K562 (cell line): ENCODE results near the gene UHRF1. TPM values are rescaled to one million over a fixed set of nuclear protein-coding genes. Genes with fewer than 3 reads are reported as not detected.

Experiments used
- ATAC-seq: fragments of 200-7000 bp; cut with Tn5 transposase; 3 replicates; pipeline ENCODE4 v1.9.1; 2020; ENCODE audit warnings: moderate library complexity
- BruUV-seq: library from RNA; stranded (reverse); fragments of 400-500 nt; replicated peaks from 2 replicates; lab custom pipeline; 2021; lab: Mats Ljungman, UMichigan
- CTCF ChIA-PET: fragments of 300-600 bp; formaldehyde crosslinking; extraction: SDS; loops from one replicate; lab custom pipeline; 2021; ENCODE audit warnings: low intra/inter-chr PET ratio; lab: Yijun Ruan, JAX
- POLR2A ChIA-PET: fragments of 300-600, 350-650 bp; sonication (Branson Sonifier 250); formaldehyde crosslinking; extraction: SDS; loops from one replicate; lab custom pipeline; 2021; ENCODE audit warnings: antibody characterized with exemption, inconsistent platforms; lab: Yijun Ruan, JAX
- DNase-seq, 4 experiments: peaks; one replicate each; pipeline versions ENCODE4 v3.0.0 to v3.0.0-alpha.2; 2011 to 2018; ENCODE audit warnings: low spot score in 3 of 4, mixed read lengths in 3 of 4; ENCODE audit errors: extremely low read depth in 1 of 4
- FAIRE-seq: peaks from 2 replicates; lab custom pipeline; 2011; peaks lifted over from hg19 to GRCh38; lab: Jason Lieb, UNC
- H2AFZ ChIP-seq: 2 replicates; pipeline ENCODE4 v1.6.0; 2011; ENCODE audit warnings: low read depth, low read length, control low read depth, inconsistent platforms
- H3K27ac ChIP-seq: fragments of 200-600 bp; 3 replicates; pipeline ENCODE4 v1.8.0; 2011; ENCODE audit warnings: low read depth, mild to moderate bottlenecking, control low read depth, inconsistent platforms, low read length, moderate library complexity, mixed read lengths; ENCODE audit errors: extremely low read depth
- H3K27me3 ChIP-seq, 2 experiments: fragments of 300-600 bp in 1 of 2; 2 replicates in 1 of 2; 3 replicates in 1 of 2; pipeline versions ENCODE4 v1.6.0 to v1.8.0; 2011; ENCODE audit warnings: inconsistent platforms in 2 of 2, low read length in 2 of 2, mild to moderate bottlenecking in 1 of 2, mixed read lengths in 1 of 2, moderate library complexity in 1 of 2; ENCODE audit not compliant: control insufficient read depth in 2 of 2, insufficient read depth in 2 of 2
- H3K36me3 ChIP-seq: fragments of 300-600 bp; 3 replicates; pipeline ENCODE4 v1.8.0; 2011; ENCODE audit warnings: mild to moderate bottlenecking, low read length, inconsistent platforms; ENCODE audit not compliant: control insufficient read depth, insufficient read depth
- H3K4me1 ChIP-seq, 2 experiments: fragments of 200-600 bp in 1 of 2; replicated peaks in 1 of 2; 2 replicates in 1 of 2; 3 replicates in 1 of 2; pipeline versions ENCODE4 v1.5.1 to v1.8.0; 2011; ENCODE audit warnings: inconsistent platforms in 2 of 2, low read length in 2 of 2, mild to moderate bottlenecking in 1 of 2, mixed read lengths in 1 of 2, moderate library complexity in 1 of 2; ENCODE audit not compliant: control insufficient read depth in 2 of 2, insufficient read depth in 2 of 2
- H3K4me2 ChIP-seq: 2 replicates; pipeline ENCODE4 v1.6.1; 2011; ENCODE audit warnings: low read length, control low read depth, inconsistent platforms, mixed read lengths; ENCODE audit not compliant: insufficient read depth
- H3K4me3 ChIP-seq: fragments of 200-600 bp; sonication (generic), shearing (Covaris generic); 2 replicates; pipeline ENCODE4 v1.5.1; 2016; ENCODE audit warnings: control low read depth, inconsistent platforms
- H3K79me2 ChIP-seq: fragments of 200-600 bp; 3 replicates; pipeline ENCODE4 v1.8.0; 2011; ENCODE audit warnings: low read length, inconsistent platforms; ENCODE audit not compliant: control insufficient read depth, insufficient read depth
- H3K9ac ChIP-seq, 2 experiments: 2 replicates each; pipeline versions ENCODE4 v1.6.0 to v1.6.1; 2011; ENCODE audit warnings: low read depth in 2 of 2, low read length in 2 of 2, control low read depth in 1 of 2, inconsistent platforms in 1 of 2, mild to moderate bottlenecking in 1 of 2, mixed read lengths in 1 of 2; ENCODE audit not compliant: insufficient read depth in 1 of 2
- H3K9me1 ChIP-seq: one replicate; pipeline ENCODE4 v1.6.0; 2011; ENCODE audit warnings: inconsistent platforms, mild to moderate bottlenecking, low read length, moderate library complexity; ENCODE audit not compliant: control insufficient read depth, insufficient read depth
- H3K9me3 ChIP-seq: replicated peaks from 2 replicates; pipeline ENCODE4 v1.5.1; 2011; ENCODE audit warnings: low read depth, low read length, inconsistent platforms; ENCODE audit not compliant: control insufficient read depth, insufficient read depth
- H4K20me1 ChIP-seq: replicated peaks from 2 replicates; pipeline ENCODE4 v1.6.1; 2011; ENCODE audit warnings: low read length, inconsistent platforms, mixed read lengths; ENCODE audit not compliant: control insufficient read depth, insufficient read depth
- CBFA2T2 ChIP-seq: fragments of 450-650 bp; conservative IDR thresholded peaks from 2 replicates; pipeline ENCODE4 v1.6.1; 2017; ENCODE audit warnings: mild to moderate bottlenecking
- CC2D1A ChIP-seq: fragments of 450-650 bp; IDR thresholded peaks from 2 replicates; pipeline ENCODE4 v1.6.1; 2017; ENCODE audit warnings: mild to moderate bottlenecking
- DEAF1 ChIP-seq: fragments of 450-650 bp; formaldehyde crosslinking; IDR thresholded peaks from 2 replicates; pipeline ENCODE4 v1.4.0; 2020; ENCODE audit warnings: mild to moderate bottlenecking, moderate library complexity
- DIDO1 ChIP-seq: fragments of 450-650 bp; IDR thresholded peaks from 2 replicates; pipeline ENCODE4 v1.6.1; 2016; ENCODE audit warnings: low read depth, missing biosample characterization, missing genetic modification characterization
- ETV6 ChIP-seq, 3 experiments: fragments of 150-350 bp in 1 of 3; sonication (generic) in 1 of 3; formaldehyde crosslinking in 1 of 3; IDR thresholded peaks; 2 replicates each; pipeline versions ENCODE4 v1.6.1 to v1.8.0; 2014 to 2022; ENCODE audit warnings: borderline replicate concordance in 2 of 3, low read depth in 2 of 3, antibody characterized with exemption in 1 of 3, low read length in 1 of 3, mild to moderate bottlenecking in 1 of 3, missing genetic modification reagents in 1 of 3
- KAT7 ChIP-seq: sonication (generic); formaldehyde crosslinking; IDR thresholded peaks from 2 replicates; pipeline ENCODE4 v1.8.0; 2022; ENCODE audit warnings: missing genetic modification reagents, mild to moderate bottlenecking, borderline replicate concordance
- KLF13 ChIP-seq: fragments of 450-650 bp; IDR thresholded peaks from 2 replicates; pipeline ENCODE4 v1.6.1; 2016; ENCODE audit warnings: missing genetic modification characterization, low read depth, mild to moderate bottlenecking, missing compliant biosample characterization, moderate library complexity, borderline replicate concordance
- MITF ChIP-seq: IDR thresholded peaks from 2 replicates; pipeline ENCODE4 v1.6.1; 2014; ENCODE audit warnings: antibody characterized with exemption
- NEUROD1 ChIP-seq: fragments of 150-350 bp; IDR thresholded peaks from 2 replicates; pipeline ENCODE4 v1.6.1; 2014; ENCODE audit warnings: borderline replicate concordance, low read length, low read depth; ENCODE audit not compliant: partially characterized antibody
- PPARD ChIP-seq: fragments of 250-450 bp; sonication (Bioruptor Pico); IDR thresholded peaks from 2 replicates; pipeline ENCODE4 v1.8.0; 2022; ENCODE audit warnings: inconsistent platforms, mild to moderate bottlenecking, moderate library complexity
- SMC3 ChIP-seq: conservative IDR thresholded peaks from 2 replicates; pipeline ENCODE4 v1.6.1; 2011; ENCODE audit warnings: low read depth, low read length, improper control_type of control experiment; ENCODE audit not compliant: insufficient read depth
- TCF7L2 ChIP-seq: fragments of 150-350 bp; IDR thresholded peaks from 2 replicates; pipeline ENCODE4 v1.6.1; 2016; ENCODE audit warnings: low read depth, mild to moderate bottlenecking, low read length, moderate library complexity
- VEZF1 ChIP-seq: fragments of 200-800 bp; sonication (Bioruptor generic); IDR thresholded peaks from 2 replicates; pipeline ENCODE4 v1.6.1; 2017; ENCODE audit warnings: missing genetic modification characterization, missing compliant biosample characterization
- ZBTB7A ChIP-seq: IDR thresholded peaks from 2 replicates; pipeline ENCODE4 v1.6.1; 2011; ENCODE audit warnings: low read depth, mild to moderate bottlenecking, low read length, moderate library complexity, borderline replicate concordance; ENCODE audit not compliant: control insufficient read depth
- ZNF165 ChIP-seq: fragments of 250-450 bp; sonication (Bioruptor Pico); IDR thresholded peaks from 2 replicates; pipeline ENCODE4 v1.4.0; 2020; ENCODE audit warnings: borderline replicate concordance
- WGBS: fragments of 100-300 bp; shearing (Covaris generic); methylation state at CpG from one replicate; pipeline ENCODE4 v1.1.6; 2016; ENCODE audit warnings: low coverage, mixed read lengths; ENCODE audit not compliant: insufficient coverage; ENCODE audit errors: missing lambda C conversion rate; 5-methylcytosine and 5-hydroxymethylcytosine counted together
- in situ Hi-C: fragments of 300-500 bp; cut with MboI; formaldehyde crosslinking; loops from 4 replicates; pipeline ENCODE4 v1.15.0; 2018; ENCODE audit warnings: inconsistent platforms, mixed read lengths
- intact Hi-C: fragments of 100-400 bp; cut with micrococcal nuclease; formaldehyde crosslinking; loops from 2 replicates; pipeline ENCODE4 v1.14.2; 2022
- polyA plus RNA-seq, 8 experiments: library from polyadenylated mRNA; depleted of rRNA in 4 of 8; stranded (reverse) in 5 of 8; unstranded in 3 of 8; fragments of >200 nt; fragmentation: Nextera tagmentation in 2 of 8; fragmentation: Illumina TruSeq in 1 of 8; extraction: Ambion mirVana in 2 of 8; extraction: Trizol in 1 of 8; gene quantifications; 2 replicates each; pipeline versions ENCODE4 v1.2.1 to v1.2.3, GENCODE V29; 2011 to 2014; ENCODE audit warnings: inconsistent platforms in 1 of 8, missing spikeins in 1 of 8
- total RNA-seq, 7 experiments: library from RNA; depleted of rRNA in 6 of 7; stranded (reverse); fragments of >200 nt in 6 of 7; fragmentation: Illumina TruSeq in 2 of 7; extraction: Trizol in 2 of 7; gene quantifications; 2 replicates each; pipeline versions ENCODE4 v1.2.1 to v1.2.3, GENCODE V29; 2011 to 2021; ENCODE audit warnings: low replicate concordance in 1 of 7

UHRF1 gene
- total and polyA plus RNA-seq, 9 of the 15 experiments (the other 6 are each of a cell fraction or from before 2014, with no cell fraction given), result 6.0 to 101 (median 30.9) TPM

GRCh38 chr19:4911786-4912672 lies 2.7 kb downstream of the UHRF1 start:
- FAIRE-seq (peak; percentile 84), ATAC-seq (peak; percentile 22), DNase-seq (peak; percentile 53 to 71 (median 60))
- Histone ChIP-seq H3K4me1 (peaks cover 33 to 57% of the 10 kb centered on the region in 2 experiments), H3K9me3 (no peaks in the 10 kb centered on the region), H3K4me2 (peak overlapping the region; percentile 90), H3K9me1 (peaks cover 3% of the 10 kb centered on the region), H3K36me3 (peaks cover 62% of the 10 kb centered on the region), H3K27ac (peak overlapping the region; percentile 87), H3K9ac (peak overlapping the region; percentile 75 to 93), H4K20me1 (peaks cover 12% of the 10 kb centered on the region; the same call in 1 of the 2 replicates), H3K79me2 (peaks cover 71% of the 10 kb centered on the region), H3K4me3 (peak overlapping the region; percentile 93), H2AFZ (peak overlapping the region; percentile 76; the same call in 1 of the 2 replicates), H3K27me3 (no peaks in the 10 kb centered on the region)
- WGBS, result 42% methylated on average over 27 of the region's 29 CpGs
- ChIA-PET POLR2A (interaction anchor here (0.5 to 1.3 kb wide), 9 partner anchors 9 to 1560 kb away, joined by 3 to 5 read pairs (median 4); no protein-coding TSS in a partner anchor), CTCF (interaction anchor here (0.5 to 2.1 kb wide), 5 partner anchors 99 to 120 kb away, joined by 3 to 37 read pairs (median 3); no protein-coding TSS in a partner anchor)
- in situ Hi-C loops (loop anchor here (5.0 kb wide), 1 partner anchor 105 kb away; no protein-coding TSS in a partner anchor), intact Hi-C loops (loop anchor here (1.0 kb wide), 2 partner anchors 40 to 103 kb away; no protein-coding TSS in a partner anchor)
- BruUV-seq, result no TSS peak
- TF ChIP-seq MITF (no peak), VEZF1 (CRISPR knock-in tag) (peak; percentile 40; the same call in 1 of the 2 replicates), ZNF165 (CRISPR knock-in tag) (no peak), CC2D1A (0 out of 2 replicates have a peak, but pooled peaks have one; percentile 65), SMC3 (peak; percentile 65; the same call in 1 of the 2 replicates), DIDO1 (tag) (no peak), CBFA2T2 (no peak), TCF7L2 (no peak), ETV6 (IDR thresholded peaks at IDR 0.05; ENCODE audit: borderline replicate concordance in 1 of 2, low read depth in 2 of 2, low read length in 1 of 2) (no peak), ETV6 (CRISPR knock-in tag; IDR thresholded peaks at IDR 0.05; ENCODE audit: borderline replicate concordance) (no peak), NEUROD1 (no peak), PPARD (CRISPR knock-in tag) (no peak), KLF13 (tag) (no peak), KAT7 (CRISPR knock-in tag) (no peak), DEAF1 (CRISPR knock-in tag) (peak; percentile 40; the same call in 1 of the 2 replicates), ZBTB7A (peak; percentile 58)
